ENCODE measurements around the gene RPS15.
A peak's percentile ranks its signal among the peaks of the same experiment; 100 is the strongest.

Gene RPS15

GRCh38 chr19:1453525-1454364 is 15.5 kb downstream of the RPS15 start:
- DNase-seq (ENCODE audit: low spot score) = peak; percentile 77

- DNase-seq (ENCODE audit: low spot score) = no peak
Measured at GRCh38 chr19:1455002-1455335, 16.8 kb downstream of the RPS15 start.

- peak; percentile 78 for DNase-seq (ENCODE audit: low spot score)
Measured at GRCh38 chr19:1455336-1456120, 17.3 kb downstream of the RPS15 start.

GRCh38 chr19:1456121-1456900 is 18.1 kb downstream of the RPS15 start:
- no peak for DNase-seq (ENCODE audit: low spot score)

GRCh38 chr19:1457031-1457739 is 19.0 kb downstream of the RPS15 start:
- DNase-seq (ENCODE audit: low spot score) = no peak

GRCh38 chr19:1457892-1458291 is 19.7 kb downstream of the RPS15 start:
- no peak for DNase-seq (ENCODE audit: low spot score)

GRCh38 chr19:1459479-1459878 is 21.3 kb downstream of the RPS15 start:
- no peak for DNase-seq (ENCODE audit: low spot score)

- no peak for DNase-seq (ENCODE audit: low spot score)
Measured at GRCh38 chr19:1460033-1460995, 22.1 kb downstream of the RPS15 start.

- no peak for DNase-seq (ENCODE audit: low spot score)
Measured at GRCh38 chr19:1461862-1462261, 23.7 kb downstream of the RPS15 start.

- DNase-seq (ENCODE audit: low spot score) = peak; percentile 76
Measured at GRCh38 chr19:1465191-1466016, 27.2 kb downstream of the RPS15 start.

GRCh38 chr19:1466018-1466460 is 27.8 kb downstream of the RPS15 start:
- DNase-seq (ENCODE audit: low spot score) = no peak

GRCh38 chr19:1466461-1467214 is 28.4 kb downstream of the RPS15 start:
- DNase-seq (ENCODE audit: low spot score) = no peak

- DNase-seq (ENCODE audit: low spot score) = no peak
Measured at GRCh38 chr19:1467215-1467489, 29.0 kb downstream of the RPS15 start.

- DNase-seq (ENCODE audit: low spot score) = no peak
Measured at GRCh38 chr19:1467490-1468273, 29.5 kb downstream of the RPS15 start.

- no peak for DNase-seq (ENCODE audit: low spot score)
Measured at GRCh38 chr19:1468274-1468820, 30.2 kb downstream of the RPS15 start.

- peak; percentile 65 for DNase-seq (ENCODE audit: low spot score)
Measured at GRCh38 chr19:1468821-1469254, 30.6 kb downstream of the RPS15 start.

- peak; percentile 45 for DNase-seq (ENCODE audit: low spot score)
Measured at GRCh38 chr19:1469255-1470054, 31.3 kb downstream of the RPS15 start.

GRCh38 chr19:1470055-1470304 is 31.8 kb downstream of the RPS15 start:
- DNase-seq (ENCODE audit: low spot score) = no peak

Data from AG20443 (cell line).